ENCODE measurements around the gene DPPA2.

DNA sequence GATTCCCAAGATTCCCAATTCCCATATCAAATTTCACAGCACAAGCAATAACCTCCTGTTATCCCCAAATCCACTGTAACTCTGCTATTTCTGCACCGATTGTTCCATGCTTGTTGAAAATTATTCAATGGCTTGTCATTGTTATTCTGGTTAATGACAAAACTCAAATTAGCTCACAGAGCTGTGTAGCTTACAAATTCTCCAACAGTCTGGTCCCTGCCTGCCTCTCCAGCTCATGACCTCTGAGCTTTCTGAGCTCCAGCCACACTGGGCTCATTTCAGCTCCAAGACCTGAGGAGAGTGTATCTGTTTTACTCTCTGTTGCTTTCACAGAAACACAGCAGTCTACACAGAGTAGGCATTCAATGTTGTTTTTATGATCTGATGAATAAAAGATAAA, 3.3 kb downstream of the DPPA2 start:
- TF ChIP-seq, protein P1, sequence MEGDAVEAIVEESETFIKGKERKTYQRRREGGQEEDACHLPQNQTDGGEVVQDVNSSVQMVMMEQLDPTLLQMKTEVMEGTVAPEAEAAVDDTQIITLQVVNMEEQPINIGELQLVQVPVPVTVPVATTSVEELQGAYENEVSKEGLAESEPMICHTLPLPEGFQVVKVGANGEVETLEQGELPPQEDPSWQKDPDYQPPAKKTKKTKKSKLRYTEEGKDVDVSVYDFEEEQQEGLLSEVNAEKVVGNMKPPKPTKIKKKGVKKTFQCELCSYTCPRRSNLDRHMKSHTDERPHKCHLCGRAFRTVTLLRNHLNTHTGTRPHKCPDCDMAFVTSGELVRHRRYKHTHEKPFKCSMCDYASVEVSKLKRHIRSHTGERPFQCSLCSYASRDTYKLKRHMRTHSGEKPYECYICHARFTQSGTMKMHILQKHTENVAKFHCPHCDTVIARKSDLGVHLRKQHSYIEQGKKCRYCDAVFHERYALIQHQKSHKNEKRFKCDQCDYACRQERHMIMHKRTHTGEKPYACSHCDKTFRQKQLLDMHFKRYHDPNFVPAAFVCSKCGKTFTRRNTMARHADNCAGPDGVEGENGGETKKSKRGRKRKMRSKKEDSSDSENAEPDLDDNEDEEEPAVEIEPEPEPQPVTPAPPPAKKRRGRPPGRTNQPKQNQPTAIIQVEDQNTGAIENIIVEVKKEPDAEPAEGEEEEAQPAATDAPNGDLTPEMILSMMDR (IDR thresholded peaks at IDR 0.05): no peak
- no peak for TF ChIP-seq POLR2A (IDR thresholded peaks at IDR 0.05)
- TF ChIP-seq EP300 (IDR thresholded peaks at IDR 0.05): no peak
